HG02588 (cell line): ENCODE results near the gene SPRR2B.
"Not testable (repeated sequence)": the region's sequence is repeated elsewhere in the genome, so short reads cannot be mapped to it uniquely, and the experiment has no call there.

ENCODE experiments used
- ATAC-seq: cut with Tn5 transposase; IDR thresholded peaks from one replicate; pipeline ENCODE4 v1.9.1; 2021; ENCODE audit warnings: mild to moderate bottlenecking, moderate library complexity; ENCODE audit not compliant: unreplicated experiment

SPRR2B gene

DNA sequence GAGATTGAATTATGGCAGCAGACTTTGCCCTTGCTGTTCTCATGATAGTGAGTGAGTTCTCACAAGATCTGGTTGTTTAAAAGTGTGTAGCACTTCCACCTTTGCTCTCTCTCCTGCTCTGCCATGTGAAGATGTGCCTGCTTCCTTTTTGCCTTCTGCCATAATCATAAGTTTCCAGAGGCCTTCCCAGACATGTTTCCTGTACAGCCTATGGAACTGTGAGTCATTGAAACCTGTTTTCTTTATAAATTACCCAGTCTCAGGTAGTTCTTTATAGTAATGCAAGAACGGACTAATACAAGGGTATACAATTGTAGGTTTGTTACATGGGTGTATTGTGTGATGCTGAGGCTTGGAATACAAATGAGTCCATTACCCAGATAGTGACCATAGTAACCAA, 36.2 kb downstream of the SPRR2B start:
- ATAC-seq: no peak

GRCh38 chr1:153032677-153033308, 38.6 kb downstream of the SPRR2B start:
- ATAC-seq: no peak

GRCh38 chr1:153032073-153032472, 39.3 kb downstream of the SPRR2B start:
- ATAC-seq: no peak

- no peak for ATAC-seq
These were observed 40.5 kb downstream of the SPRR2B start, which contains the start of gene SPRR1B for GRCh38 chr1:153030895-153031294. Gene SPRR1B, plus strand, starts transcription at chr1:153031203. Its CDS starts 1,143 bp downstream, at chr1:153032346.

DNA sequence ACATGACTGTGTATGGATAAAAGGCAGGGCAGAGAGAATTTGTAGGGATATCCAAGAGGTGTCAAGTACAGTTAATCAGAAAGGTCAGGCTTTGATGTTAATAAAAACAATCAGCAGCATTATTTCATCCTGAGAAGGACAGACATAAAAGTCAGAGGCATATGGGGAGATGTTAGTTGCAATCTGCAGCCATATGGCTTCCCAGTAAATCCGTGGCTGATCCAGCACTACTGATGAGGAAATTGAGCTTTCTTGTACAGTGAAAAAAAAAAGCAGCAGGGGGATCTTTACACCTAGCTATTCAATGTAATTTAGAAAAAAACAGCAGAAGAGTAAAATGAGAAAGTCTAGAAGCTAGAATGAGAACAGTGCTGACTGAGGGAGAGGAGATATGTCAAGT, 42.6 kb downstream of the SPRR2B start:
- no peak for ATAC-seq

DNA sequence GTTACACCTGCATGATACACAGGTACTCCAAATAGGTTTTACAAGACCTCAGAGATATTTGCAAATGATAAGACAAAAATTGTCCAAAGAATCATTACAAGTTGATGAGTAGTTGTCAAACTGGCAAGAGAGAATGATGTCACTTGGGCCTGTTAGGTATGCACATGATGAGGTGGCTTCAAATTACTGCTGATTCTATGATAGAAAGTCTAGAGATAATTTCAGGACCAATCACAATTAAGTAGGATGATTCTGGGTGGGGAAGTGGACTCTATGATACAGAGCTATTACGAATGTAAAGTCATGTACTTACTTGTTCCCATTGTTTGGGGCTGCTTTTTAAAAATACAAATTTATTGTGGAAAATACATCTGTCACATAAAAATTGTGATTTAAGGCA, 45.6 kb downstream of the SPRR2B start:
- ATAC-seq: no peak

DNA sequence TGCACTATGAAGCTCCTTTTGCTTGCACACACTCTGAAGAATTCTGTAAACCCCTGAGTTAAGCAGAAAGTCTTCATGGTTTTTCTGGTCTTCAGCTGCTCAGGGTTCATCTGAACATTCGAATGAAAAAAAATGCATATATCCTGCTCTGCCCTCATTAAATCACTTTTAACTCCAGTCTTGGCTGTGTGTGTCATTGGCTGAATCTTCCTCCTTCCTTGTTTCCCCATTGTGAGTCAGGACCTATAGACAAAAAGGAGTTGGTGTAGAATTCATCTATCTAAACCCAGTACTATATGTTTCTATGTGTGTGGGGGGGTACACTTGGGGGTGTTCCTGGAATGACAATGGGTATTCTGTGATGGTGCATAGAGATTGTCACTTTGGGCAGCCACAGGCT, 47.0 kb downstream of the SPRR2B start:
- no peak for ATAC-seq

GRCh38 chr1:153023109-153023508, 48.3 kb downstream of the SPRR2B start:
- ATAC-seq: no peak

- not testable (repeated sequence) for ATAC-seq
These were observed 49.1 kb downstream of the SPRR2B start for GRCh38 chr1:153022340-153022739.

DNA sequence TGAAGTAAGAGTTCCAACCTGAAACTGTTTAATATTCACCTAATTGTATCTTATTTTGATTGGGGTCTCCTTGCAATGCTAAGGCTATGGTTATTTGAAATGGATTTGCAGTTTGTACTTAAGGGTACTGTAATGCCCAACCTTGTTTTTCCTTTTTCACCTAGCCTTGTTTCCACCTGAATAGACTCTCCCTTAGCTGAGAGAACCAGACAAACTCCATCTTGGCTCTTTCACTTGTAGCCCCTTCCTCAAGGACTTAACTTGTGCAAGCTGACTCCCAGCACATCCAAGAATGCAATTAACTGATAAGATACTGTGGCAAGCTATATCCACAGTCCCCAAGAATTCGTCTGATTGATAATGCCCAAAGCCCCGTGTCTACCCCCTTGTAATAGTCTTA, 49.6 kb downstream of the SPRR2B start:
- not testable (repeated sequence) for ATAC-seq
